Thoracic aorta (tissue), 2 donors: ENCODE measurements around the gene MYMK. TPM values are rescaled to one million over a fixed set of nuclear protein-coding genes. Genes with fewer than 3 reads are reported as not detected.

Source experiments
- ATAC-seq: fragments of 150-250 bp; one replicate; pipeline ENCODE4 v1.8.0; 2017; ENCODE audit warnings: low read depth; ENCODE audit not compliant: insufficient number of reproducible peaks, low FRiP score
- DNase-seq: peaks from one replicate; pipeline ENCODE4 v3.0.0-alpha.2; 2020; ENCODE audit warnings: low spot score
- H3K27ac ChIP-seq, 2 donors: fragments of 200-600 bp; sonication (generic); 1 replicate in 1 of 2; 2 replicates in 1 of 2; pipeline ENCODE4 v1.5.1; 2016; ENCODE audit warnings: mild to moderate bottlenecking in 2 of 2, moderate library complexity in 2 of 2
- H3K27me3 ChIP-seq: fragments of 200-600 bp; sonication (generic); replicated peaks from 2 replicates; pipeline ENCODE4 v1.6.0; 2016; ENCODE audit warnings: mild to moderate bottlenecking; ENCODE audit not compliant: insufficient read depth
- H3K36me3 ChIP-seq: fragments of 200-600 bp; sonication (generic); one replicate; pipeline ENCODE4 v1.5.1; 2016
- H3K4me1 ChIP-seq, 2 donors: fragments of 200-600 bp; sonication (generic); 1 replicate in 1 of 2; 2 replicates in 1 of 2; pipeline versions ENCODE4 v1.5.1 to v1.6.0; 2016; ENCODE audit warnings: low read depth in 2 of 2, mild to moderate bottlenecking in 1 of 2; ENCODE audit not compliant: control insufficient read depth in 1 of 2
- H3K4me3 ChIP-seq: fragments of 200-600 bp; sonication (generic); 2 replicates; pipeline ENCODE4 v1.5.1; 2016; ENCODE audit warnings: mild to moderate bottlenecking
- H3K9me3 ChIP-seq: fragments of 200-600 bp; sonication (generic); 2 replicates; pipeline ENCODE4 v1.5.1; 2016
- total RNA-seq, 2 donors: library from RNA; depleted of rRNA; stranded (reverse); fragments of >200 nt; gene quantifications; one replicate each; pipeline versions ENCODE4 v1.1.0 to v1.2.3, GENCODE V29; 2016
- TF ChIP-seq, protein P1 (sequence below): fragments of 200-600 bp; sonication (generic); IDR thresholded peaks from one replicate; pipeline ENCODE4 v1.5.1; 2019; ENCODE audit warnings: antibody characterized with exemption

MYMK gene
- total RNA-seq, 2 donors from 2014 or later, result not detected

DNA sequence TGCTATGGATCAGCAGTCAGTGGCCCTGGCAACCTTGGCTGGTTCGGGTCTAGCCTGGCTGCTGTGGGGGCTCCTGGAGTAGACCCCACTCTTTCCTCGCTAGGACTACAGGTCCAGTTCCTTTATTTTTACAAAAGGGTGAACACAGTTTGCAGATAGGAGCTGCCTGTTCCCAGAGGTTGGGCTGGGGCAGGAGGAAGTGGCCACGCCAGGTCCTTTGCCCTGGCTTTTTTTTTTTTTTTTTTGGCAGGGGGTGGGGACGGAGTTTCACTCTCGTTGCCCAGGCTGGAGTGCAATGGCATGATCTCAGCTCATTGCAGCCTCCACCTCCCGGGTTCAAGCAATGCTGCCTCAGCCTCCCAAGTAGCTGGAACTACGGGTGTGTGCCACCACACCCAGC lies 53.8 kb downstream of the MYMK start:
- H3K4me1 ChIP-seq, result no peaks in the 10 kb centered on the region
- H3K4me3 ChIP-seq, result no peak overlapping the region
- no peaks in the 10 kb centered on the region for H3K27me3 ChIP-seq
- TF ChIP-seq, protein P1, sequence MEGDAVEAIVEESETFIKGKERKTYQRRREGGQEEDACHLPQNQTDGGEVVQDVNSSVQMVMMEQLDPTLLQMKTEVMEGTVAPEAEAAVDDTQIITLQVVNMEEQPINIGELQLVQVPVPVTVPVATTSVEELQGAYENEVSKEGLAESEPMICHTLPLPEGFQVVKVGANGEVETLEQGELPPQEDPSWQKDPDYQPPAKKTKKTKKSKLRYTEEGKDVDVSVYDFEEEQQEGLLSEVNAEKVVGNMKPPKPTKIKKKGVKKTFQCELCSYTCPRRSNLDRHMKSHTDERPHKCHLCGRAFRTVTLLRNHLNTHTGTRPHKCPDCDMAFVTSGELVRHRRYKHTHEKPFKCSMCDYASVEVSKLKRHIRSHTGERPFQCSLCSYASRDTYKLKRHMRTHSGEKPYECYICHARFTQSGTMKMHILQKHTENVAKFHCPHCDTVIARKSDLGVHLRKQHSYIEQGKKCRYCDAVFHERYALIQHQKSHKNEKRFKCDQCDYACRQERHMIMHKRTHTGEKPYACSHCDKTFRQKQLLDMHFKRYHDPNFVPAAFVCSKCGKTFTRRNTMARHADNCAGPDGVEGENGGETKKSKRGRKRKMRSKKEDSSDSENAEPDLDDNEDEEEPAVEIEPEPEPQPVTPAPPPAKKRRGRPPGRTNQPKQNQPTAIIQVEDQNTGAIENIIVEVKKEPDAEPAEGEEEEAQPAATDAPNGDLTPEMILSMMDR, result no peak
- no peak for DNase-seq
- no peak for ATAC-seq
- peaks cover 4% of the 10 kb centered on the region for H3K36me3 ChIP-seq
- H3K27ac ChIP-seq, result no peak overlapping the region
- no peaks in the 10 kb centered on the region for H3K9me3 ChIP-seq

DNA sequence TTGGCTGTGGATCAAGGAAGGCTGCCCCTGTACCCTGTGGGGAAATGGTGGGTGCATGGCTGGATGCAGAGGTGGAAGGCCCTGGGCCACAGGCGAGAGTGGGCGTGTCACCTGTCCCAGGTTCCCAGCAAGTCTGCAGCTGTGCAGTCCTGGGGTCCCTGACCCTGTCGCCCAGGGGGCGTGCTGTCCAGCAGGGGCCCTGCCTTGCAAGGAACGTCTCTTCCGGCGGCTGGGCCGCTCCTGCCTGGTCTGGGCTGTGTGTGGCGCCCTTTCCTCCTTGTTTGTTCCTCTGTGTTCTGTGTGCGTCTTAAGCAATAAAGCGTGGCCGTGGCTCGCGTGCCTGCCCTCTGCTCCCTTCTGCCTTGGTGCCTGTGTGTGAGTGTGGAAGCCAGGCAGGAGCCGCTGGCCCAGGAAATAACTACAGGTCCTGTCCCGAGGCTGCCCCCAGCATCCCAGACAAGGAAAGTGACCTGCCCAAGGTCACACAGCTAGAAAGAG lies 54.3 kb downstream of the MYMK start:
- Histone ChIP-seq H3K27ac (no peak overlapping the region), H3K4me1 (no peaks in the 10 kb centered on the region), H3K27me3 (no peaks in the 10 kb centered on the region), H3K36me3 (peaks cover 4% of the 10 kb centered on the region), H3K9me3 (no peaks in the 10 kb centered on the region), H3K4me3 (no peak overlapping the region)
- ATAC-seq (no peak), DNase-seq (no peak)
- TF ChIP-seq, protein P1, result no peak

DNA sequence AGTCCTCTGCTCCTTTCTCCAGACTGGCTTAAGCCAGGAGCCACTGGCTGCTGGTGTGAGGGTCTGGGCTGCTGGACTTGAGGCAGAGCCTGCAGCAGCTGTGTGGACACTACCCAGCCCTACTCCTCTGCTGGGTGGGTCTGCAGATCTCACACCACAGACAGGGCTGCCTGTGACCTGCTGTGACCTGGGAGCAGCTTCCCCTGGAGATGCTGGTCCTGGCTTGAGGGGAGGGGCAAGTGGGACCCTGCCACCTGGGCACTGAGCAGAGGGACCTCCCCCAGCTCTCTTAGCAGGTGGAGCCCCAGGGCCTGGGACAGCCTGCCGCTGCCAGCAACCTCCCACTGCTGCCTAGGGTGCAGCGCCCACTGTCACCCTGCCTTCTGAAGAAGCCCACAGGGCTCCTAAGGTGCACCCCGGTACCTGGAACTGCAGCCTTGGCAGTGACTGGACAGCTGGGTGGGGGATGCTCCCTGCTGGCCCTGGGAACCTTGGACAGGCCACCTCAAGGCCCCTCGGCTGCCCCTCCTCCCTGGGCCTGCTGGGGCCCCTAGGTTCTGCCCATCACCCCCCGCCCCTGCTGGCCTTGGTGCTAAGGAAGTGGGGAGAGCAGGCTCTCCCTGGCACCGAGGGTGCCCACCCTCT lies 55.9 kb downstream of the MYMK start:
- Histone ChIP-seq H3K36me3 (peaks cover 8% of the 10 kb centered on the region), H3K27me3 (no peaks in the 10 kb centered on the region), H3K4me1 (no peaks in the 10 kb centered on the region), H3K9me3 (no peaks in the 10 kb centered on the region), H3K27ac (no peak overlapping the region), H3K4me3 (no peak overlapping the region)
- TF ChIP-seq, protein P1, result no peak
- DNase-seq, result no peak
- ATAC-seq, result no peak

- TF ChIP-seq, protein P1, result no peak
- H3K27me3 ChIP-seq, result no peaks in the 10 kb centered on the region
- no peaks in the 10 kb centered on the region for H3K9me3 ChIP-seq
- H3K4me1 ChIP-seq, result no peaks in the 10 kb centered on the region
- H3K4me3 ChIP-seq, result no peak overlapping the region
- H3K27ac ChIP-seq, result no peak overlapping the region
- H3K36me3 ChIP-seq, result peaks cover 8% of the 10 kb centered on the region
- no peak for DNase-seq
- no peak for ATAC-seq
Measured at GRCh38 chr9:133468374-133468773, 56.4 kb downstream of the MYMK start.

GRCh38 chr9:133467101-133467500 lies 57.7 kb downstream of the MYMK start:
- peaks cover 8% of the 10 kb centered on the region for H3K36me3 ChIP-seq

More at GRCh38 chr9:133467101-133467500, 57.7 kb downstream of the MYMK start:
- no peak for DNase-seq
- no peaks in the 10 kb centered on the region for H3K27me3 ChIP-seq
- H3K4me3 ChIP-seq, result no peak overlapping the region
- ATAC-seq, result no peak
- H3K9me3 ChIP-seq, result no peaks in the 10 kb centered on the region
- H3K27ac ChIP-seq, result no peak overlapping the region
- TF ChIP-seq, protein P1, result no peak
- no peaks in the 10 kb centered on the region for H3K4me1 ChIP-seq
